Cardiac muscle cell (in vitro differentiated cells and primary cell): ENCODE data around the gene LPP. TPM values are rescaled to one million over a fixed set of nuclear protein-coding genes. Genes with fewer than 3 reads are reported as not detected.

ENCODE experiments used
- DNase-seq, 2 donors: peaks; one replicate each; pipeline versions ENCODE4 v3.0.0 to v3.0.0-alpha.2; 2010 to 2017; ENCODE audit warnings: low read depth in 1 of 2, low spot score in 1 of 2
- H3K27ac ChIP-seq: fragments of 200-600 bp; sonication (generic); 2 replicates; pipeline ENCODE4 v1.5.1; 2016
- H3K27me3 ChIP-seq: fragments of 200-600 bp; sonication (generic); 2 replicates; pipeline ENCODE4 v1.6.0; 2016; ENCODE audit warnings: control low read depth
- H3K36me3 ChIP-seq: fragments of 200-600 bp; sonication (generic); 2 replicates; pipeline ENCODE4 v1.5.1; 2016; ENCODE audit warnings: control low read depth
- H3K4me1 ChIP-seq: fragments of 200-600 bp; sonication (generic); 2 replicates; pipeline ENCODE4 v1.8.1; 2017; ENCODE audit warnings: low read depth, mild to moderate bottlenecking, mixed run types
- H3K4me3 ChIP-seq: fragments of 200-600 bp; sonication (generic); 2 replicates; pipeline ENCODE4 v1.5.1; 2016; ENCODE audit warnings: mild to moderate bottlenecking
- H3K9me3 ChIP-seq: fragments of 200-600 bp; sonication (generic); 2 replicates; pipeline ENCODE4 v1.5.1; 2017; ENCODE audit warnings: low read depth, mild to moderate bottlenecking, control low read depth
- CTCF ChIP-seq: IDR thresholded peaks from 2 replicates; pipeline ENCODE4 v1.5.1; 2012; ENCODE audit warnings: low read depth, mild to moderate bottlenecking, low read length
- polyA plus RNA-seq: library from polyadenylated mRNA; unstranded; fragments of >200 nt; fragmentation: Nextera tagmentation; extraction: Ambion mirVana; gene quantifications from 2 replicates; pipeline ENCODE4 v1.2.1, GENCODE V29; 2016
- total RNA-seq: library from RNA; depleted of rRNA; stranded (reverse); fragments of >200 nt; gene quantifications from 2 replicates; pipeline ENCODE4 v1.2.3, GENCODE V29; 2016

The LPP gene
- total and polyA plus RNA-seq, 2 experiments from 2014 or later = 21.4 to 45.2 TPM

GRCh38 chr3:188546835-188547670 lies 393.1 kb downstream of the LPP start:
- H3K27me3 ChIP-seq = no peaks in the 10 kb centered on the region
- H3K4me1 ChIP-seq = peaks cover 4% of the 10 kb centered on the region
- H3K4me3 ChIP-seq = no peak overlapping the region
- no peaks in the 10 kb centered on the region for H3K9me3 ChIP-seq
- no peak for TF ChIP-seq CTCF
- no peak overlapping the region for H3K27ac ChIP-seq
- peak in 1 of 2 donors; percentile 79 for DNase-seq
- H3K36me3 ChIP-seq = no peaks in the 10 kb centered on the region

GRCh38 chr3:188553569-188553968 lies 399.6 kb downstream of the LPP start:
- DNase-seq = no peak
- H3K36me3 ChIP-seq = no peaks in the 10 kb centered on the region
- TF ChIP-seq CTCF = no peak
- no peak overlapping the region for H3K4me3 ChIP-seq
- peaks cover 20% of the 10 kb centered on the region for H3K4me1 ChIP-seq
- H3K27me3 ChIP-seq = no peaks in the 10 kb centered on the region
- no peaks in the 10 kb centered on the region for H3K9me3 ChIP-seq
- no peak overlapping the region for H3K27ac ChIP-seq

- DNase-seq = no peak
- TF ChIP-seq CTCF = no peak
- peaks cover 20% of the 10 kb centered on the region for H3K4me1 ChIP-seq
- H3K27ac ChIP-seq = no peak overlapping the region
- no peak overlapping the region for H3K4me3 ChIP-seq
- no peaks in the 10 kb centered on the region for H3K36me3 ChIP-seq
- H3K9me3 ChIP-seq = no peaks in the 10 kb centered on the region
- no peaks in the 10 kb centered on the region for H3K27me3 ChIP-seq
Observed at GRCh38 chr3:188554404-188554803, 400.4 kb downstream of the LPP start.

- Histone ChIP-seq H3K36me3 (no peaks in the 10 kb centered on the region), H3K27ac (no peak overlapping the region), H3K4me3 (no peak overlapping the region), H3K27me3 (no peaks in the 10 kb centered on the region), H3K4me1 (peaks cover 16% of the 10 kb centered on the region), H3K9me3 (no peaks in the 10 kb centered on the region)
- TF ChIP-seq CTCF = no peak
- DNase-seq = no peak
Observed at GRCh38 chr3:188557235-188557634, 403.3 kb downstream of the LPP start.

- H3K4me1 ChIP-seq = peaks cover 4% of the 10 kb centered on the region
- H3K27me3 ChIP-seq = no peaks in the 10 kb centered on the region
- no peaks in the 10 kb centered on the region for H3K9me3 ChIP-seq
- TF ChIP-seq CTCF = no peak
- H3K4me3 ChIP-seq = no peak overlapping the region
- H3K36me3 ChIP-seq = no peaks in the 10 kb centered on the region
- no peak overlapping the region for H3K27ac ChIP-seq
- no peak for DNase-seq
Observed at GRCh38 chr3:188558343-188559071, 404.6 kb downstream of the LPP start.
